SHP77 treated with DMSO at 0.1 percent for 48 hours (cell line): ENCODE measurements around the gene SF3B4.
A peak's percentile ranks its signal among the peaks of the same experiment; 100 is the strongest.

Experiments used
- DNase-seq: peaks from one replicate; lab custom pipeline; 2025; lab: John Stamatoyannopoulos, UW

SF3B4 gene

GRCh38 chr1:149932474-149932873, 4.9 kb upstream of the SF3B4 start:
- no peak for DNase-seq

GRCh38 chr1:149931212-149931790, 3.7 kb upstream of the SF3B4 start:
- no peak for DNase-seq

- DNase-seq = no peak
Measured at GRCh38 chr1:149929856-149930255, 2.3 kb upstream of the SF3B4 start.

- no peak for DNase-seq
Measured at GRCh38 chr1:149928401-149928724, 760 bp upstream of the SF3B4 start.

- no peak for DNase-seq
Measured at GRCh38 chr1:149927056-149927562, 494 bp downstream of the SF3B4 start.

- no peak for DNase-seq
Measured at GRCh38 chr1:149926296-149926695, 1.3 kb downstream of the SF3B4 start.

- DNase-seq = no peak
Measured at GRCh38 chr1:149925751-149926150, 1.9 kb downstream of the SF3B4 start.

GRCh38 chr1:149925345-149925744, 2.3 kb downstream of the SF3B4 start:
- DNase-seq = no peak

- DNase-seq = no peak
Measured at GRCh38 chr1:149923626-149924025, 4.0 kb downstream of the SF3B4 start.

GRCh38 chr1:149917571-149918144, 9.9 kb downstream of the SF3B4 start, which contains the start of gene SV2A:
SV2A (minus strand) TSS chr1:149917844; CDS start chr1:149913840, 4,004 bp downstream.
- DNase-seq = peak; percentile 73

- DNase-seq = no peak
Measured at GRCh38 chr1:149916898-149917252, 10.7 kb downstream of the SF3B4 start.

GRCh38 chr1:149916193-149916897, 11.3 kb downstream of the SF3B4 start:
- DNase-seq = no peak

GRCh38 chr1:149915429-149916192, 12.0 kb downstream of the SF3B4 start:
- no peak for DNase-seq

- no peak for DNase-seq
Measured at GRCh38 chr1:149914545-149914944, 13.1 kb downstream of the SF3B4 start.

- no peak for DNase-seq
Measured at GRCh38 chr1:149906570-149907075, 21.0 kb downstream of the SF3B4 start.

GRCh38 chr1:149903836-149904491, 23.6 kb downstream of the SF3B4 start:
- no peak for DNase-seq

GRCh38 chr1:149899460-149900284, 27.9 kb downstream of the SF3B4 start, which contains the start of gene BOLA1:
BOLA1 (plus strand) TSS chr1:149899568; CDS start chr1:149900060, 492 bp downstream.
- DNase-seq = peak; percentile 98

- DNase-seq = no peak
Measured at GRCh38 chr1:149896575-149896974, 31.0 kb downstream of the SF3B4 start.

- peak; percentile 54 for DNase-seq
Measured at GRCh38 chr1:149888999-149889289, 38.7 kb downstream of the SF3B4 start.

GRCh38 chr1:149888247-149888998, 39.2 kb downstream of the SF3B4 start:
- peak; percentile 99 for DNase-seq
